HepG2 (cell line): Measurements from ENCODE around the gene ECE2. TPM values are rescaled to one million over a fixed set of nuclear protein-coding genes. Genes with fewer than 3 reads are reported as not detected.

Experiments
- ATF5 ChIP-seq: sonication (generic); formaldehyde crosslinking; IDR thresholded peaks from 2 replicates; pipeline ENCODE4 v1.4.0; 2020; ENCODE audit warnings: mild to moderate bottlenecking, low read depth, missing genetic modification reagents
- CENPX ChIP-seq: sonication (generic); formaldehyde crosslinking; IDR thresholded peaks from 2 replicates; pipeline ENCODE4 v1.9.0; 2021; ENCODE audit warnings: mild to moderate bottlenecking, missing genetic modification reagents, moderate library complexity
- CSRNP2 ChIP-seq: sonication (generic); formaldehyde crosslinking; conservative IDR thresholded peaks from 2 replicates; pipeline ENCODE4 v1.8.0; 2022; ENCODE audit warnings: low read depth, missing genetic modification reagents
- DNMT1 ChIP-seq: sonication (generic); formaldehyde crosslinking; IDR thresholded peaks from 2 replicates; pipeline ENCODE4 v1.5.1; 2020; ENCODE audit warnings: mild to moderate bottlenecking, missing genetic modification reagents
- FIP1L1 ChIP-seq: fragments of 200-400 bp; formaldehyde crosslinking; IDR thresholded peaks from 2 replicates; pipeline ENCODE4 v1.6.1; 2018; ENCODE audit warnings: low read depth, mild to moderate bottlenecking, low read length, moderate library complexity, borderline replicate concordance; ENCODE audit not compliant: insufficient read depth
- GATAD2A ChIP-seq: IDR thresholded peaks from 2 replicates; pipeline ENCODE4 v1.6.1; 2016
- MBNL3 ChIP-seq: fragments of 250-450 bp; sonication (Bioruptor Pico); conservative IDR thresholded peaks from 2 replicates; pipeline ENCODE4 v1.8.0; 2022; ENCODE audit warnings: mild to moderate bottlenecking, inconsistent platforms
- MEIS1 ChIP-seq: sonication (generic); formaldehyde crosslinking; IDR thresholded peaks from 2 replicates; pipeline ENCODE4 v1.9.0; 2021; ENCODE audit warnings: mild to moderate bottlenecking, missing genetic modification reagents, moderate library complexity, borderline replicate concordance
- MTA1 ChIP-seq: sonication (generic); formaldehyde crosslinking; IDR thresholded peaks from 2 replicates; pipeline ENCODE4 v1.4.0; 2020; ENCODE audit warnings: missing genetic modification reagents, mild to moderate bottlenecking, borderline replicate concordance
- NR0B2 ChIP-seq: sonication (generic); formaldehyde crosslinking; IDR thresholded peaks from 2 replicates; pipeline ENCODE4 v1.4.0; 2020; ENCODE audit warnings: mild to moderate bottlenecking, missing genetic modification reagents
- REPIN1 ChIP-seq: sonication (generic); formaldehyde crosslinking; IDR thresholded peaks from 2 replicates; pipeline ENCODE4 v1.8.0; 2022; ENCODE audit warnings: missing genetic modification reagents, low read depth, mild to moderate bottlenecking, borderline replicate concordance
- ZC3H13 ChIP-seq: sonication (generic); formaldehyde crosslinking; IDR thresholded peaks from 2 replicates; pipeline ENCODE4 v1.8.1; 2023; ENCODE audit warnings: mild to moderate bottlenecking, missing genetic modification reagents, moderate library complexity
- ZFP91 ChIP-seq: sonication (generic); formaldehyde crosslinking; IDR thresholded peaks from 2 replicates; pipeline ENCODE4 v1.9.0; 2022; ENCODE audit warnings: missing genetic modification reagents, mild to moderate bottlenecking, borderline replicate concordance
- ZNF205 ChIP-seq: IDR thresholded peaks from 2 replicates; pipeline ENCODE4 v1.6.1; 2018; ENCODE audit warnings: missing biosample characterization, missing genetic modification reagents
- ZNF263 ChIP-seq: sonication (generic); formaldehyde crosslinking; IDR thresholded peaks from 2 replicates; pipeline ENCODE4 v1.4.0; 2020; ENCODE audit warnings: missing genetic modification reagents
- ZNF382 ChIP-seq: sonication (generic); formaldehyde crosslinking; IDR thresholded peaks from 2 replicates; pipeline ENCODE4 v1.5.0; 2020; ENCODE audit warnings: missing genetic modification reagents, mild to moderate bottlenecking, borderline replicate concordance
- ZNF430 ChIP-seq: sonication (generic); formaldehyde crosslinking; IDR thresholded peaks from 2 replicates; pipeline ENCODE4 v1.9.0; 2021; ENCODE audit warnings: mild to moderate bottlenecking, missing genetic modification reagents
- ZNF501 ChIP-seq: sonication (generic); formaldehyde crosslinking; IDR thresholded peaks from 2 replicates; pipeline ENCODE4 v1.5.1; 2020; ENCODE audit warnings: mild to moderate bottlenecking, moderate library complexity, missing genetic modification reagents
- ZSCAN22 ChIP-seq: sonication (generic); formaldehyde crosslinking; IDR thresholded peaks from 2 replicates; pipeline ENCODE4 v1.4.0; 2020; ENCODE audit warnings: mild to moderate bottlenecking, missing genetic modification reagents
- polyA plus RNA-seq, 8 experiments: library from polyadenylated mRNA; depleted of rRNA in 3 of 8; stranded (reverse) in 7 of 8; unstranded in 1 of 8; fragments of >200 nt; fragmentation: Illumina TruSeq in 4 of 8; extraction: Trizol in 4 of 8; gene quantifications; 2 replicates each; pipeline versions ENCODE4 v1.2.1 to v1.2.3, GENCODE V29; 2011 to 2016; ENCODE audit warnings: low read depth in 4 of 8, missing spikeins in 1 of 8, mixed read lengths in 1 of 8; ENCODE audit not compliant: insufficient read depth in 1 of 8
- total RNA-seq, 5 experiments: library from RNA; depleted of rRNA; stranded (reverse); fragments of >200 nt; fragmentation: Illumina TruSeq; extraction: Trizol; gene quantifications; 2 replicates each; pipeline ENCODE4 v1.2.3, GENCODE V29; 2016; ENCODE audit warnings: low read depth in 1 of 5
- TF ChIP-seq, protein P1 (sequence below): IDR thresholded peaks from 2 replicates; pipeline ENCODE4 v1.6.1; 2016
- TF ChIP-seq, protein P2 (sequence below), 2 experiments: sonication (generic) in 1 of 2; formaldehyde crosslinking in 1 of 2; IDR thresholded peaks; 2 replicates each; pipeline versions ENCODE4 v1.4.0 to v1.6.1; 2018 to 2020; ENCODE audit warnings: missing genetic modification reagents in 2 of 2, borderline replicate concordance in 1 of 2, low read depth in 1 of 2, mild to moderate bottlenecking in 1 of 2, missing biosample characterization in 1 of 2

ECE2 gene
- total and polyA plus RNA-seq, 2 of the 13 experiments (the other 11 are each of a cell fraction or from before 2014, with no cell fraction given): not detected

- TF ChIP-seq NR0B2 (CRISPR knock-in tag): no peak
- no peak for TF ChIP-seq FIP1L1
- TF ChIP-seq, protein P1, sequence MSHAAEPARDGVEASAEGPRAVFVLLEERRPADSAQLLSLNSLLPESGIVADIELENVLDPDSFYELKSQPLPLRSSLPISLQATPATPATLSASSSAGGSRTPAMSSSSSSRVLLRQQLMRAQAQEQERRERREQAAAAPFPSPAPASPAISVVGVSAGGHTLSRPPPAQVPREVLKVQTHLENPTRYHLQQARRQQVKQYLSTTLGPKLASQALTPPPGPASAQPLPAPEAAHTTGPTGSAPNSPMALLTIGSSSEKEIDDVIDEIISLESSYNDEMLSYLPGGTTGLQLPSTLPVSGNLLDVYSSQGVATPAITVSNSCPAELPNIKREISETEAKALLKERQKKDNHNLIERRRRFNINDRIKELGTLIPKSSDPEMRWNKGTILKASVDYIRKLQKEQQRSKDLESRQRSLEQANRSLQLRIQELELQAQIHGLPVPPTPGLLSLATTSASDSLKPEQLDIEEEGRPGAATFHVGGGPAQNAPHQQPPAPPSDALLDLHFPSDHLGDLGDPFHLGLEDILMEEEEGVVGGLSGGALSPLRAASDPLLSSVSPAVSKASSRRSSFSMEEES (CRISPR knock-in tag): no peak
- TF ChIP-seq MTA1 (CRISPR knock-in tag): no peak
- 0 out of 2 replicates have a peak, but pooled peaks have one; percentile 20 for TF ChIP-seq REPIN1 (CRISPR knock-in tag)
- no peak for TF ChIP-seq MEIS1
- no peak for TF ChIP-seq ZC3H13 (CRISPR knock-in tag)
- 0 out of 2 replicates have a peak, but pooled peaks have one; percentile 24 for TF ChIP-seq GATAD2A
- TF ChIP-seq ZSCAN22 (CRISPR knock-in tag): no peak
- TF ChIP-seq, protein P2, sequence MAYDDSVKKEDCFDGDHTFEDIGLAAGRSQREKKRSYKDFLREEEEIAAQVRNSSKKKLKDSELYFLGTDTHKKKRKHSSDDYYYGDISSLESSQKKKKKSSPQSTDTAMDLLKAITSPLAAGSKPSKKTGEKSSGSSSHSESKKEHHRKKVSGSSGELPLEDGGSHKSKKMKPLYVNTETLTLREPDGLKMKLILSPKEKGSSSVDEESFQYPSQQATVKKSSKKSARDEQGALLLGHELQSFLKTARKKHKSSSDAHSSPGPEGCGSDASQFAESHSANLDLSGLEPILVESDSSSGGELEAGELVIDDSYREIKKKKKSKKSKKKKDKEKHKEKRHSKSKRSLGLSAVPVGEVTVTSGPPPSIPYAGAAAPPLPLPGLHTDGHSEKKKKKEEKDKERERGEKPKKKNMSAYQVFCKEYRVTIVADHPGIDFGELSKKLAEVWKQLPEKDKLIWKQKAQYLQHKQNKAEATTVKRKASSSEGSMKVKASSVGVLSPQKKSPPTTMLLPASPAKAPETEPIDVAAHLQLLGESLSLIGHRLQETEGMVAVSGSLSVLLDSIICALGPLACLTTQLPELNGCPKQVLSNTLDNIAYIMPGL (CRISPR knock-in tag; IDR thresholded peaks at IDR 0.05; ENCODE audit: borderline replicate concordance in 1 of 2, low read depth in 1 of 2): peak; percentile 57 to 58; a peak in 2 of 4 replicates
- TF ChIP-seq ZFP91 (CRISPR knock-in tag): peak; percentile 78
- TF ChIP-seq CSRNP2 (CRISPR knock-in tag): no peak
- no peak for TF ChIP-seq MBNL3 (CRISPR knock-in tag)
- no peak for TF ChIP-seq CENPX (CRISPR knock-in tag)
- TF ChIP-seq DNMT1 (CRISPR knock-in tag): no peak
- TF ChIP-seq ZNF501 (CRISPR knock-in tag): peak; percentile 83; the same call in 1 of the 2 replicates
- TF ChIP-seq ZNF382 (CRISPR knock-in tag): no peak
- TF ChIP-seq ZNF205 (CRISPR knock-in tag): no peak; the same call in 1 of the 2 replicates
- TF ChIP-seq ZNF263 (CRISPR knock-in tag): 0 out of 2 replicates have a peak, but pooled peaks have one; percentile 16
- no peak; the same call in 1 of the 2 replicates for TF ChIP-seq ZNF430
- TF ChIP-seq ATF5 (CRISPR knock-in tag): no peak
These were observed 23.1 kb downstream of the ECE2 start, which contains the start of gene PSMD2 (continued) for GRCh38 chr3:184298759-184299487.
